Sigmoid colon (tissue), 4 donors: ENCODE measurements around the gene CHID1.

ENCODE experiments used
- CTCF ChIP-seq, 4 experiments: fragments of 450-650 bp in 3 of 4; fragments of 200-600 bp in 1 of 4; IDR thresholded peaks; one replicate each; pipeline ENCODE4 v1.5.1; 2016 to 2019; ENCODE audit warnings: antibody characterized with exemption in 4 of 4, mild to moderate bottlenecking in 3 of 4, moderate library complexity in 2 of 4
- EP300 ChIP-seq, 4 donors: sonication (generic); formaldehyde crosslinking; IDR thresholded peaks; one replicate each; pipeline ENCODE4 v1.6.1; 2017; ENCODE audit warnings: antibody characterized with exemption in 4 of 4
- POLR2A ChIP-seq, 2 donors: fragments of 450-650 bp; IDR thresholded peaks; one replicate each; pipeline ENCODE4 v1.6.1; 2016; ENCODE audit warnings: antibody characterized with exemption in 2 of 2, mild to moderate bottlenecking in 2 of 2, moderate library complexity in 2 of 2
- POLR2AphosphoS5 ChIP-seq, 4 donors: sonication (generic); formaldehyde crosslinking; IDR thresholded peaks; one replicate each; pipeline ENCODE4 v1.6.1; 2017; ENCODE audit warnings: antibody characterized with exemption in 4 of 4

GRCh38 chr11:924406-925157 lies 14.0 kb upstream of the CHID1 start:
- TF ChIP-seq CTCF (IDR thresholded peaks at IDR 0.05) (no peak), POLR2A (IDR thresholded peaks at IDR 0.05) (no peak), POLR2AphosphoS5 (IDR thresholded peaks at IDR 0.05) (no peak), EP300 (IDR thresholded peaks at IDR 0.05) (no peak)
